Spleen (tissue), 11 donors: ENCODE data around the gene RANBP17. TPM values are rescaled to one million over a fixed set of nuclear protein-coding genes. Genes with fewer than 3 reads are reported as not detected.

Source experiments
- DNase-seq: peaks from one replicate; pipeline ENCODE4 v3.0.0-alpha.2; 2020
- H3K27ac ChIP-seq, 8 donors: fragments of 200-600 bp; sonication (generic) in 7 of 8; 1 replicate in 4 of 8; 2 replicates in 4 of 8; pipeline versions ENCODE4 v1.5.0 to v1.8.0; 2016 to 2021; ENCODE audit warnings: inconsistent platforms in 4 of 8, mild to moderate bottlenecking in 4 of 8, moderate library complexity in 1 of 8
- H3K27me3 ChIP-seq, 7 donors: fragments of 200-600 bp; sonication (generic) in 6 of 7; replicated peaks in 1 of 7; 1 replicate in 4 of 7; 2 replicates in 3 of 7; pipeline versions ENCODE4 v1.5.0 to v1.8.0; 2016 to 2021; ENCODE audit warnings: inconsistent platforms in 3 of 7, mild to moderate bottlenecking in 1 of 7
- H3K36me3 ChIP-seq, 6 donors: fragments of 200-600 bp; sonication (generic) in 5 of 6; 1 replicate in 4 of 6; 2 replicates in 2 of 6; pipeline versions ENCODE4 v1.5.0 to v1.8.0; 2016 to 2021; ENCODE audit warnings: inconsistent platforms in 2 of 6
- H3K4me1 ChIP-seq, 6 donors: fragments of 200-600 bp; sonication (generic) in 5 of 6; 1 replicate in 3 of 6; 2 replicates in 3 of 6; pipeline versions ENCODE4 v1.5.0 to v1.8.0; 2016 to 2021; ENCODE audit warnings: inconsistent platforms in 3 of 6
- H3K4me3 ChIP-seq, 8 donors: fragments of 200-600 bp; sonication (generic) in 7 of 8; 1 replicate in 4 of 8; 2 replicates in 4 of 8; pipeline versions ENCODE4 v1.5.0 to v1.8.0; 2016 to 2021; ENCODE audit warnings: inconsistent platforms in 4 of 8, mild to moderate bottlenecking in 4 of 8, moderate library complexity in 2 of 8
- H3K9me3 ChIP-seq, 8 donors: fragments of 200-600 bp; sonication (generic) in 7 of 8; 1 replicate in 4 of 8; 2 replicates in 4 of 8; pipeline versions ENCODE4 v1.5.0 to v1.8.0; 2016 to 2021; ENCODE audit warnings: inconsistent platforms in 4 of 8
- CTCF ChIP-seq, 11 experiments: fragments of 200-600 bp in 7 of 11; fragments of 450-650 bp in 4 of 11; sonication (generic) in 4 of 11; IDR thresholded peaks in 8 of 11; conservative IDR thresholded peaks in 3 of 11; 1 replicate in 7 of 11; 2 replicates in 4 of 11; pipeline versions ENCODE4 v1.4.0 to v1.8.0; 2016 to 2021; ENCODE audit warnings: antibody characterized with exemption in 11 of 11, inconsistent platforms in 4 of 11, mild to moderate bottlenecking in 1 of 11
- POLR2A ChIP-seq, 3 donors: fragments of 450-650 bp; IDR thresholded peaks; one replicate each; pipeline ENCODE4 v1.5.1; 2017; ENCODE audit warnings: antibody characterized with exemption in 3 of 3, mild to moderate bottlenecking in 1 of 3
- POLR2AphosphoS5 ChIP-seq, 3 donors: sonication (generic); formaldehyde crosslinking; IDR thresholded peaks; one replicate each; pipeline ENCODE4 v1.5.1; 2017; ENCODE audit warnings: antibody characterized with exemption in 3 of 3
- WGBS, 5 donors: extraction: QIAGEN DNeasy Blood & Tissue Kit in 3 of 5; methylation state at CpG; one replicate each; pipeline versions ENCODE4 v1.1.5 to v1.1.7; 2013 to 2018; 5-methylcytosine and 5-hydroxymethylcytosine counted together
- intact Hi-C: fragments of 100-400 bp; cut with DNase I; formaldehyde crosslinking; loops from one replicate; pipeline ENCODE4 v1.15.0; 2023; ENCODE audit warnings: low total_unique reads
- polyA plus RNA-seq, 3 donors: library from polyadenylated mRNA; stranded (reverse); fragments of 200-250 nt; gene quantifications; one replicate each; pipeline ENCODE4 v1.2.1, GENCODE V29; 2013
- total RNA-seq, 7 donors: library from RNA; depleted of rRNA in 3 of 7; stranded (reverse); fragments of >200 nt in 3 of 7; fragmentation: NEBNext Ultra II Directional in 4 of 7; extraction: Animal tissue kit (Norgen Biotek cat#: 25700) in 4 of 7; gene quantifications; one replicate each; pipeline versions ENCODE4 v1.1.0 to v1.2.1, GENCODE V29; 2016 to 2021
- donor health status: healthy with polysubstance abuse.
- donor health status: DM: no; HTN: no; CAD: no; lungs with moderate emphysema.
- donor health status: DM: no; HTN: no; CAD: no.
- donor health status: Bipolar disorder and iron deficiency.
- donor health status: healthy.
- donor health status: DM: no; HTN: no; CAD: no.
- donor health status: DM: yes; HTN: yes; CAD: no.

RANBP17 gene
- total and polyA plus RNA-seq, 10 donors, result 0.56 to 6.6 (median 3.4) TPM

GRCh38 chr5:171258737-171259415 is 397.1 kb downstream of the RANBP17 start:
- Histone ChIP-seq H3K4me3 (no peak overlapping the region), H3K9me3 (no peaks in the 10 kb centered on the region), H3K27me3 (no peaks in the 10 kb centered on the region), H3K27ac (no peak overlapping the region), H3K36me3 (no peaks in the 10 kb centered on the region), H3K4me1 (no peaks in the 10 kb centered on the region)
- DNase-seq, result no peak
- intact Hi-C loops, result no loop called here
- TF ChIP-seq CTCF (IDR thresholded peaks at IDR 0.05 in 8 of 11, conservative IDR thresholded peaks at IDR 0.05 in 3 of 11), result no peak
- no peak for TF ChIP-seq POLR2A (IDR thresholded peaks at IDR 0.05)
- TF ChIP-seq POLR2AphosphoS5 (IDR thresholded peaks at IDR 0.05), result no peak
- 47 to 68% (median 60%) methylated on average over 1 of the region's 1 CpG for WGBS, 5 donors

DNA sequence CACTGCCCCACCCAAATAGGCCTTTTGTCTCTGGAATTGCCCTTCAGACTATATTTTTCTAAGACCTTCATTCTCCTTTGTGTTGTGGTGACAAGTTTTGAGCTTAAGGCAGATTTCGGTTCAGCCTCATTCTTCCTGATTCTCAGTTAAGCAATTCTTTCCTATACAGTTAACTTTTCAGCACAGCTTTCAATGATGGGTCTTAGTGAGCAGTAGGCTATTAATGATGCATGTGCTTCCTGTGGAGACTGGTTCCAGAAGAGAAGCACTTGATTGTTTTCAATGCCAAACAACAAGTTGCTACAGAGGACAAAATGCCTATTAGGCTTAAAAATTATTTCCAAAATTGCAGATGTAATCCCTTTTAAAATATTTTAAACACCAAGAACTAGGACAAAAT is 399.5 kb downstream of the RANBP17 start:
- no peak overlapping the region for H3K4me3 ChIP-seq
- no peaks in the 10 kb centered on the region for H3K36me3 ChIP-seq
- no peaks in the 10 kb centered on the region for H3K9me3 ChIP-seq
- WGBS, 5 donors, result 62 to 85% (median 72%) methylated on average over 1 of the region's 1 CpG
- no peaks in the 10 kb centered on the region for H3K4me1 ChIP-seq
- intact Hi-C loops, result no loop called here
- H3K27me3 ChIP-seq, result no peaks in the 10 kb centered on the region
- TF ChIP-seq CTCF (IDR thresholded peaks at IDR 0.05 in 8 of 11, conservative IDR thresholded peaks at IDR 0.05 in 3 of 11), result no peak
- no peak for TF ChIP-seq POLR2AphosphoS5 (IDR thresholded peaks at IDR 0.05)
- TF ChIP-seq POLR2A (IDR thresholded peaks at IDR 0.05), result no peak
- DNase-seq, result no peak
- H3K27ac ChIP-seq, result no peak overlapping the region

DNA sequence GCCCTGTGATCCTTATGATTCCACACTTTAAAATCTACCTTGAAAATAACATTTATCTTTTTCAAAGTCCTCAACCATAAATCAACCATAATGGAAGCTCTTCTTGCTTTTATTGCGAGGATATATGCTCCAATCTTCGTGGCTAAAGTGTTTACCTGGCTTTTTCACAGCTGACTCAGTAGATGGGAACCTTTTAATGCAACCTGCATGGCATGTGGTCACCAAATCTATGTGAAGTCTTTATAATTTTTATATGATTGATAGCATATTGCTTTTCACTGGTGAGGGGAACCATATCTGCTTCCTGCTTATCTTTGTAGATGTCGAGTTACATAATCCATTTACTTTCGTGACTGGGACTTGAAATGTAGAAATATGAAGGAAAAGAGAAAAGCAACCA is 400.1 kb downstream of the RANBP17 start:
- no peaks in the 10 kb centered on the region for H3K4me1 ChIP-seq

DNA sequence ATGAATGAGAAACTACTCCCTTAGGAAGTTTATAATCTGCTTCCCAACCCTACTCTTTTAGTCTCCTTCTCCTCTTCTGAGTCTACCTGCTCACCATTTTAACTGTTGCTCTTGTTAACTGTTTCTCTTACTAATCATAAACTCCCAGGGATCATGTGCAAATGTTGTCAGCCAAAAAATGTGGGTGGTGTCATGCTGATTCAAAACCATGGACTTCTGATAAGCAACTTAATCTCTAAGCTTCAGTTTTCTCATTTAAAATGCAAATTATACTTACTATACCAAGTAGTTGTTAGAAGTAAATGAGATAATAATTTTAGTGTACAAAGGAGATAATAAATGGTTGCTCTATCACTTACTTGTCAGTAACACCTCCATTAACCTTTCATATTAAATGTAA is 401.4 kb downstream of the RANBP17 start:
- intact Hi-C loops, result no loop called here
- DNase-seq, result no peak
- no peak for TF ChIP-seq POLR2A (IDR thresholded peaks at IDR 0.05)
- no peak for TF ChIP-seq POLR2AphosphoS5 (IDR thresholded peaks at IDR 0.05)
- no peak for TF ChIP-seq CTCF (IDR thresholded peaks at IDR 0.05 in 8 of 11, conservative IDR thresholded peaks at IDR 0.05 in 3 of 11)

More for the DNA sequence above, 400.1 kb downstream of the RANBP17 start:
- 83 to 93% (median 91%) methylated on average over 4 of the region's 4 CpGs for WGBS, 5 donors
- intact Hi-C loops, result no loop called here
- H3K4me3 ChIP-seq, result no peak overlapping the region
- no peak overlapping the region for H3K27ac ChIP-seq
- H3K36me3 ChIP-seq, result no peaks in the 10 kb centered on the region
- H3K27me3 ChIP-seq, result no peaks in the 10 kb centered on the region
- no peaks in the 10 kb centered on the region for H3K9me3 ChIP-seq
- DNase-seq, result no peak
- TF ChIP-seq POLR2A (IDR thresholded peaks at IDR 0.05) (no peak), CTCF (IDR thresholded peaks at IDR 0.05 in 8 of 11, conservative IDR thresholded peaks at IDR 0.05 in 3 of 11) (no peak), POLR2AphosphoS5 (IDR thresholded peaks at IDR 0.05) (no peak)

More for the DNA sequence above, 401.4 kb downstream of the RANBP17 start:
- Histone ChIP-seq H3K27me3 (no peaks in the 10 kb centered on the region), H3K9me3 (no peaks in the 10 kb centered on the region), H3K27ac (no peak overlapping the region), H3K4me1 (no peaks in the 10 kb centered on the region), H3K36me3 (no peaks in the 10 kb centered on the region), H3K4me3 (no peak overlapping the region)
